Measurements from ENCODE around the gene SMCR8.

The SMCR8 gene

DNA sequence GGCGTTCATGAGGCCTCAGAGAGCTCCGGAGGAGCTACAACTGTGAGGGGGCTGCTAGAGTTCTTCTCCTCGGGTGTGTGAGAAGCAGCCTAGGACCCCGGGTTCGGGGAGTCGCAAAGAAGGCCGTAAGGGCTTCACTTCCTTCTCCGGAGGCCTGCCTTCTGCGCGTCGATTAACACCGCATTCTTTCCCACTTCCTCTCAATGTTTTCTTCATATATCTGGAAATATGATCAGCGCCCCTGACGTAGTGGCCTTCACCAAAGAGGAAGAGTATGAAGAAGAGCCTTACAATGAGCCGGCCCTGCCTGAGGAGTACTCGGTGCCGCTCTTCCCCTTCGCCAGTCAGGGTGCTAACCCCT, 449 bp downstream of the SMCR8 start:
- H3K4me1 ChIP-seq = peaks cover 0 to 71% (median 64%) of the 10 kb centered on the region in 4 donors
- H3K4me3 ChIP-seq = peak overlapping the region; percentile 76 to 85
- H3K9me3 ChIP-seq = no peaks in the 10 kb centered on the region
- H3K36me3 ChIP-seq = peaks cover 6 to 39% (median 14%) of the 10 kb centered on the region in 3 donors
- H3K27me3 ChIP-seq = no peaks in the 10 kb centered on the region
- no peak for DNase-seq
- H3K27ac ChIP-seq = peak overlapping the region; percentile 88 to 91
- intact Hi-C loops (cut with DNase I; ENCODE audit: low total_unique reads) = no loop called here
- TF ChIP-seq CTCF (IDR thresholded peaks at IDR 0.05) = no peak

- H3K27ac ChIP-seq = peak overlapping the region; percentile 88 to 91
- peak overlapping the region; percentile 76 to 85 for H3K4me3 ChIP-seq
- H3K9me3 ChIP-seq = no peaks in the 10 kb centered on the region
- no peak for DNase-seq
- intact Hi-C loops (cut with DNase I; ENCODE audit: low total_unique reads) = no loop called here
- peaks cover 0 to 73% (median 64%) of the 10 kb centered on the region in 4 donors for H3K4me1 ChIP-seq
- H3K36me3 ChIP-seq = peaks cover 6 to 43% (median 17%) of the 10 kb centered on the region in 3 donors
- TF ChIP-seq CTCF (IDR thresholded peaks at IDR 0.05) = no peak
- H3K27me3 ChIP-seq = no peaks in the 10 kb centered on the region
Measured at GRCh38 chr17:18315961-18316360, 868 bp downstream of the SMCR8 start.

DNA sequence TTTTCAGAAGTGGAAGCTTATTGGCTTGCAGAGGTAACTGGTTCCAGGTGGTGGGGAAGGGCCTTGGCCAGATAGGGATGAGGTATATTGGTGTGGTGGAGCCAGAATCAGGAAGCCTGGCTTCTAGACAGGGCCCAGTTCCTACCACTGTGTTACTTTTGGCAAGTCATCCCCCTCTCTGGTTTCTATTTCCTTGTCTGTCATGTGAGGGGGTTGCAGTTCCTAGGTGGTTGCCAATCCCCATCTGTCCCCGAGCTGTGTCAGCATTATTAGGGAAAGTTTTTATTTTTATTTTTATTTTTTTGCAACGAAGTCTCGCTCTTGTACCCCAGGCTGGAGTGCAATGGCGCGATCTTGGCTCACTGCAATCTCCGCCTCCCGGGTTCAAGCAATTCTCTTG, 3.0 kb downstream of the SMCR8 start:
- intact Hi-C loops (cut with DNase I; ENCODE audit: low total_unique reads) = no loop called here
- no peak for DNase-seq
- Histone ChIP-seq H3K9me3 (no peaks in the 10 kb centered on the region), H3K36me3 (peaks cover 15 to 64% (median 29%) of the 10 kb centered on the region in 3 donors), H3K27ac (no peak overlapping the region), H3K4me3 (peak overlapping the region in 1 of 2 donors; percentile 7), H3K4me1 (peaks cover 0 to 63% (median 54%) of the 10 kb centered on the region in 4 donors), H3K27me3 (no peaks in the 10 kb centered on the region)
- no peak for TF ChIP-seq CTCF (IDR thresholded peaks at IDR 0.05)

GRCh38 chr17:18318771-18319450, 3.8 kb downstream of the SMCR8 start:
- H3K4me3 ChIP-seq = peak overlapping the region in 1 of 2 donors; percentile 7
- TF ChIP-seq CTCF (IDR thresholded peaks at IDR 0.05) = no peak
- intact Hi-C loops (cut with DNase I; ENCODE audit: low total_unique reads) = no loop called here
- H3K27ac ChIP-seq = no peak overlapping the region
- H3K27me3 ChIP-seq = no peaks in the 10 kb centered on the region
- DNase-seq = no peak
- no peaks in the 10 kb centered on the region for H3K9me3 ChIP-seq
- peaks cover 21 to 72% (median 37%) of the 10 kb centered on the region in 3 donors for H3K36me3 ChIP-seq
- H3K4me1 ChIP-seq = peaks cover 0 to 55% (median 46%) of the 10 kb centered on the region in 4 donors

- TF ChIP-seq CTCF (IDR thresholded peaks at IDR 0.05) = peak in 1 of 2 experiments; percentile 22
- H3K27ac ChIP-seq = no peak overlapping the region
- H3K9me3 ChIP-seq = no peaks in the 10 kb centered on the region
- DNase-seq = no peak
- H3K36me3 ChIP-seq = peaks cover 27 to 81% (median 45%) of the 10 kb centered on the region in 3 donors
- no peaks in the 10 kb centered on the region for H3K27me3 ChIP-seq
- peaks cover 0 to 51% (median 44%) of the 10 kb centered on the region in 4 donors for H3K4me1 ChIP-seq
- H3K4me3 ChIP-seq = no peak overlapping the region
- intact Hi-C loops (cut with DNase I; ENCODE audit: low total_unique reads) = no loop called here
Measured at GRCh38 chr17:18319604-18320256, 4.6 kb downstream of the SMCR8 start.
